NB4 (cell line): ENCODE data around the gene RAPGEF5.

Experiments used
- DNase-seq: peaks from one replicate; pipeline ENCODE4 v3.0.0; 2010; ENCODE audit warnings: low read depth
- H3K4me3 ChIP-seq: one replicate; pipeline ENCODE4 v1.5.1; 2011; ENCODE audit warnings: mild to moderate bottlenecking, low read depth, low read length, moderate library complexity
- MYC ChIP-seq: IDR thresholded peaks from 2 replicates; pipeline ENCODE4 v1.6.1; 2011; ENCODE audit warnings: low read depth, low read length
- POLR2A ChIP-seq: IDR thresholded peaks from 2 replicates; pipeline ENCODE4 v1.6.1; 2011; ENCODE audit warnings: mild to moderate bottlenecking; ENCODE audit not compliant: insufficient read length; ENCODE audit errors: extremely low read depth
- TF ChIP-seq, protein P1 (sequence below): IDR thresholded peaks from one replicate; pipeline ENCODE4 v1.5.1; 2012; ENCODE audit warnings: low read depth, low read length
- TF ChIP-seq, protein P2 (sequence below): IDR thresholded peaks from 2 replicates; pipeline ENCODE4 v1.6.1; 2011; ENCODE audit warnings: low read depth, low read length

RAPGEF5 gene

DNA sequence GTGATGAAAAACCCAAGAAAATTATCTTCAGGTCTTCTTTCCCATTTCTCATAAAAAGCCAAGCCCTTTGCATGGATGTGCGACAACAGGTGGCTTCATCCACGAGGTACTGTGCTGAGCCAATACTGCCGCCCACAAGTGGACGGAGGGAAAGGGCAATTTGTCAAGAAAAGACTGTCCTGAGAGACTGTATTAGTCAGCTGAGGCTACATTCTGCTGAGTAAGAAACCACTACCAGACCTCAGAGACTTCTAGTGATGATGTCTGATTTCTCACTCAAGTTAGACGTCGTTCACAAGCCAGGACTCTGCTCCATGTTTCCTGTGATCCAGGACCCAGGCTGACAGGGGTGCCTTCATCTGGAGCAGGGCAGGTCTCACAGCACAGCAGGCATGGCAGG lies 239.7 kb downstream of the RAPGEF5 start:
- H3K4me3 ChIP-seq = no peak overlapping the region
- no peak for DNase-seq
- TF ChIP-seq, protein P1, sequence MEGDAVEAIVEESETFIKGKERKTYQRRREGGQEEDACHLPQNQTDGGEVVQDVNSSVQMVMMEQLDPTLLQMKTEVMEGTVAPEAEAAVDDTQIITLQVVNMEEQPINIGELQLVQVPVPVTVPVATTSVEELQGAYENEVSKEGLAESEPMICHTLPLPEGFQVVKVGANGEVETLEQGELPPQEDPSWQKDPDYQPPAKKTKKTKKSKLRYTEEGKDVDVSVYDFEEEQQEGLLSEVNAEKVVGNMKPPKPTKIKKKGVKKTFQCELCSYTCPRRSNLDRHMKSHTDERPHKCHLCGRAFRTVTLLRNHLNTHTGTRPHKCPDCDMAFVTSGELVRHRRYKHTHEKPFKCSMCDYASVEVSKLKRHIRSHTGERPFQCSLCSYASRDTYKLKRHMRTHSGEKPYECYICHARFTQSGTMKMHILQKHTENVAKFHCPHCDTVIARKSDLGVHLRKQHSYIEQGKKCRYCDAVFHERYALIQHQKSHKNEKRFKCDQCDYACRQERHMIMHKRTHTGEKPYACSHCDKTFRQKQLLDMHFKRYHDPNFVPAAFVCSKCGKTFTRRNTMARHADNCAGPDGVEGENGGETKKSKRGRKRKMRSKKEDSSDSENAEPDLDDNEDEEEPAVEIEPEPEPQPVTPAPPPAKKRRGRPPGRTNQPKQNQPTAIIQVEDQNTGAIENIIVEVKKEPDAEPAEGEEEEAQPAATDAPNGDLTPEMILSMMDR = no peak
- TF ChIP-seq MYC = no peak
- TF ChIP-seq POLR2A = no peak
- TF ChIP-seq, protein P2, sequence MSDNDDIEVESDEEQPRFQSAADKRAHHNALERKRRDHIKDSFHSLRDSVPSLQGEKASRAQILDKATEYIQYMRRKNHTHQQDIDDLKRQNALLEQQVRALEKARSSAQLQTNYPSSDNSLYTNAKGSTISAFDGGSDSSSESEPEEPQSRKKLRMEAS = no peak

DNA sequence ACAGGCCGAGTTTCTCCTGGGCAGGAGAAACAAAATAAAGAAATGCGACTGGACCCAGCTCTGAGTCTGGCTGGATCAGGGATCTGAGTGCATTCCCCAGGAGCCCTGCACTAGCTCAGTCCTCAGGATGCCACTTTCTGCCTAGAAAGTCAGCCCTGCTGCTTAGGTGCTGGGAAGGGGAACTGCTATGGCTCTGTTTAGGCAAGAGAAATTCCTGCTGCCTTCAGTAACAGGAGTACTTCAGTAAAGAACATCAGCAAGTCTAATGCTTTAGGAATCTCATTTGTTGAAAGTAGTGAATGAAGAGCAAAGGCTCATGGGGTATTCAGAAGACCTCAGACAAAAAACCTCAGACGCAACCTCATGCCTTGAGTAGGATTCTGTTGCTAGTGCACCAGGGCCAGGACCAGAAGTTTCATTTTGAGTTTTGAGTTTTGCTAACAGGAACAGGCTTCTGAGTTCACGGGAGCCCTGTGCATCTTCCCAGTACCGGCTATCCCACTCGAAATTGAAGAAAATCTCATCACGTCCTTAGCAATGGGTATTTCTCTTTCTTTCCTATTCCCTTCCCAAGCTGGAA lies 240.4 kb downstream of the RAPGEF5 start:
- DNase-seq = no peak
- no peak overlapping the region for H3K4me3 ChIP-seq
- TF ChIP-seq, protein P2 = no peak
- TF ChIP-seq MYC = no peak
- TF ChIP-seq, protein P1 = no peak
- no peak for TF ChIP-seq POLR2A

DNA sequence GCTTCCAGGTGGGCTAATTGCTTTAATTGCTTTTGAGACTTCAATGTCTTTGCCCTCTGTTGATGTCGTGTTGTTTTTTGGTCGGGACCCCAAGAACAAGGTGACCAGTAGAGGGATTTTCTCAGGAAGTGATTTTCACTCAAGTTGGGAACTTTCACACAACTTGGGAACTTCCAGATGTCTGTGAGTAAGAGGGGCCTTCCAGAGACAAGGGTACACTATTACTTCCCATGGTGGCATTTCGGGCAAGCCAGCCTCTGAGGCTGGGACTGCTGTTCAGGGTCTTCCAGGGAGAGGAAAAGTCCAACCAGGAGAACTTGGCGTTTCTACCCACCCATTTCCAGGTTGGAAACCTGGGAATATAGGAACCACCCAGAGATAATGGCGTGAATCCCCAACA lies 241.3 kb downstream of the RAPGEF5 start:
- DNase-seq = no peak
- no peak overlapping the region for H3K4me3 ChIP-seq
- TF ChIP-seq, protein P2 = no peak
- no peak for TF ChIP-seq POLR2A
- TF ChIP-seq, protein P1 = no peak
- TF ChIP-seq MYC = no peak

DNA sequence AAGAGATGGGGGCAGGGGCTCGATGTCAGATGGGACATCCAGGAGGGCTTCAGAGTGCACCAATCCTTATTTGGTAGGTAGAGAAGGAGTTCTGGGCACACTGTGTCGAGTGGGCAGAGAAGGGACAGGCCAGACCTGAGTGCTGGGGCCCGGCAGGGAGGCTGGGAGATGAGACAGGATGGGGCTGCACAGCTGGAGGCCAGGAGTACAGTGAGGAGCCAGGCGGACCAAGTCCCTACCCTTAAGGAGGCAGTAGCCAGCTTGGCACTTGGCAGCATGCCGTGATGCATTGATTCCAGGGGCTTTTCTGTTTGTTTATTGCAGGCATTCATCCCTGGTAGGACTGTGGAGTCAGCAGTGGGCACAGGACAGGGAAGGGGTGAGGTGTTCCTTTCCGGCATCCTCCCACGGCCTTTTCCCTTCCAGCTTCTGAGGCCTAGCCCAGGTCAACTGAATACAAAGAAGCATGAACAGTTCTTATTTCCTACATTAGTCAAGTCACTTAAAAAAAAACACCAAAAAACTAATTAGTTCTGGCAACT lies 242.4 kb downstream of the RAPGEF5 start:
- TF ChIP-seq MYC = no peak
- TF ChIP-seq, protein P1 = no peak
- TF ChIP-seq, protein P2 = no peak
- no peak overlapping the region for H3K4me3 ChIP-seq
- DNase-seq = no peak

DNA sequence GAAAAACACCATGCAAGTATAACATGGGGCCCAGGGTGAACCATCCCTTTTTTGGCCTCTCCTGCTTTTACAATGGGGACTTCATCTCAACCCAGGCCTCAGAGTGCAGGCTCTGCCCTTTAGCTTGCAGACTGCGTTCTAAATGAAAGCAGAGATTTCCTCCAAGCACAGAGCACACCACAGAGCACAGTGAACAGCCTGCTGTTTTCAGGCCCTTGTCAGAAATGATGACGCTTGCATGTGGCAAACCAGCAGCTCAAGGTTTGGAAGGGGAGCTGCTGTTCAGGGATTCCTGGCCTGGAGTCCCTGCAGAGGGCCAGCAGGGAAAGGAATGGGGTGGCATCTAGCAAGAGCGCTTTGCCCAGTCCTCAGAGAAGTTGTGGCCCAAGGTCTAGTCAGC lies 243.9 kb downstream of the RAPGEF5 start:
- H3K4me3 ChIP-seq = no peak overlapping the region
- no peak for DNase-seq
- TF ChIP-seq POLR2A (no peak), MYC (no peak)
- TF ChIP-seq, protein P2 = no peak
- TF ChIP-seq, protein P1 = no peak

DNA sequence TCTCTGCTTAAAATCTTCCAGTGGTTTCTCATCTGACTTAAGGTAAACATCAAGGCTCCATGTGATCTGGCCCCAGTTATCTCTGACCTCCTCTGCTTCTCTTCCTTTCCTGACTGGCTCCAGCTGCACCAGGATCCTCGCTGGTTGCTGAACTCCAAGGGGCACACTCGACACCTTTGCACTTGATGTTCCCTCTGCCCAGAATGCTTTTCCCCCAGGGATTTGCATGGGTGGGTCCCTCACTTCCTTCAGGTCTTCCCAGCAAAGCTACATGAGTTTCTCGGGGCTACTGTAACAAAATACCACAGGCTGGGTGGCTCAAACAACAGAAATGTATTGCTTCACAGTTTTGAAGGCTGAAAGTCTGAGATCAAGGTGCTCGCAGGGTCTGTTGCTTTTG lies 245.3 kb downstream of the RAPGEF5 start:
- DNase-seq = no peak
- H3K4me3 ChIP-seq = no peak overlapping the region
- TF ChIP-seq, protein P2 = no peak
- TF ChIP-seq POLR2A (no peak), MYC (no peak)
- TF ChIP-seq, protein P1 = no peak
